WTC11 (cell line): ENCODE measurements around the gene LAMC3. TPM values are rescaled to one million over a fixed set of nuclear protein-coding genes. Genes with fewer than 3 reads are reported as not detected.

Source experiments
- ATAC-seq: fragments of 200-7000 bp; cut with Tn5 transposase; 2 replicates; pipeline ENCODE4 v1.10.0; 2021; ENCODE audit warnings: mild to moderate bottlenecking, moderate library complexity
- CTCF ChIA-PET: fragments of 300-600 bp; sonication (Branson Sonifier 250); formaldehyde crosslinking; loops from one replicate; lab custom pipeline; 2021; ENCODE audit warnings: antibody characterized with exemption; lab: Charles Lee
- POLR2A ChIA-PET: fragments of 350-600 bp; sonication (Branson Sonifier 250); formaldehyde crosslinking; loops from one replicate; lab custom pipeline; 2021; ENCODE audit warnings: antibody characterized with exemption; lab: Charles Lee
- DNase-seq: peaks from one replicate; pipeline ENCODE4 v3.0.0; 2021; ENCODE audit warnings: low spot score
- H3K27ac Mint-ChIP-seq: 2 replicates; pipeline ENCODE4 v1.8.0; 2021; ENCODE audit warnings: mixed read lengths
- H3K27me3 Mint-ChIP-seq: 2 replicates; pipeline ENCODE4 v1.8.0; 2021; ENCODE audit warnings: low read depth, mild to moderate bottlenecking, moderate library complexity, mixed read lengths
- H3K36me3 Mint-ChIP-seq: 2 replicates; pipeline ENCODE4 v1.8.0; 2021; ENCODE audit warnings: mixed read lengths
- H3K4me1 Mint-ChIP-seq: 2 replicates; pipeline ENCODE4 v1.8.0; 2022; ENCODE audit warnings: mixed read lengths
- H3K4me3 Mint-ChIP-seq: 2 replicates; pipeline ENCODE4 v1.8.0; 2021; ENCODE audit warnings: mild to moderate bottlenecking, moderate library complexity, mixed read lengths
- H3K9me3 Mint-ChIP-seq: 2 replicates; pipeline ENCODE4 v1.8.0; 2021; ENCODE audit warnings: mixed read lengths
- ATF1 ChIP-seq: sonication (generic); formaldehyde crosslinking; IDR thresholded peaks from 2 replicates; pipeline ENCODE4 v1.8.1; 2023; ENCODE audit warnings: mild to moderate bottlenecking, moderate library complexity, missing genetic modification reagents
- CBFB ChIP-seq: sonication (generic); formaldehyde crosslinking; IDR thresholded peaks from 2 replicates; pipeline ENCODE4 v1.8.1; 2022; ENCODE audit warnings: mild to moderate bottlenecking, low read depth, missing genetic modification reagents
- GABPB1 ChIP-seq: sonication (generic); formaldehyde crosslinking; IDR thresholded peaks from 2 replicates; pipeline ENCODE4 v1.8.1; 2023; ENCODE audit warnings: mild to moderate bottlenecking, missing genetic modification reagents
- MXD4 ChIP-seq: fragments of 250-450 bp; sonication (Bioruptor Pico); IDR thresholded peaks from 2 replicates; pipeline ENCODE4 v1.8.0; 2021; ENCODE audit warnings: mild to moderate bottlenecking, moderate library complexity, borderline replicate concordance
- MYBL2 ChIP-seq: sonication (generic); formaldehyde crosslinking; IDR thresholded peaks from 2 replicates; pipeline ENCODE4 v1.8.1; 2023; ENCODE audit warnings: mild to moderate bottlenecking, moderate library complexity, missing genetic modification reagents
- NFYB ChIP-seq: sonication (generic); formaldehyde crosslinking; conservative IDR thresholded peaks from 2 replicates; pipeline ENCODE4 v1.8.0; 2022; ENCODE audit warnings: low read depth, missing genetic modification reagents
- NR2C2 ChIP-seq: sonication (generic); formaldehyde crosslinking; IDR thresholded peaks from 2 replicates; pipeline ENCODE4 v1.8.0; 2022; ENCODE audit warnings: mild to moderate bottlenecking, missing genetic modification reagents
- RORB ChIP-seq: fragments of 250-450 bp; sonication (Bioruptor Pico); IDR thresholded peaks from 2 replicates; pipeline ENCODE4 v1.9.0; 2021; ENCODE audit warnings: mild to moderate bottlenecking
- SMAD3 ChIP-seq: sonication (generic); formaldehyde crosslinking; IDR thresholded peaks from 2 replicates; pipeline ENCODE4 v1.8.0; 2022; ENCODE audit warnings: missing genetic modification reagents, mild to moderate bottlenecking, borderline replicate concordance
- ZNF263 ChIP-seq: sonication (generic); formaldehyde crosslinking; IDR thresholded peaks from 2 replicates; pipeline ENCODE4 v1.8.1; 2022; ENCODE audit warnings: low read depth, mild to moderate bottlenecking, moderate library complexity, missing genetic modification reagents
- ZNF396 ChIP-seq: fragments of 250-450 bp; sonication (Bioruptor Pico); IDR thresholded peaks from 2 replicates; pipeline ENCODE4 v1.8.0; 2021; ENCODE audit warnings: mild to moderate bottlenecking, moderate library complexity, borderline replicate concordance
- total RNA-seq: library from RNA; stranded (reverse); gene quantifications from 3 replicates; pipeline ENCODE4 v1.2.3, GENCODE V29; 2021
- TF ChIP-seq, protein P1 (sequence below): sonication (generic); formaldehyde crosslinking; IDR thresholded peaks from 2 replicates; pipeline ENCODE4 v1.8.1; 2023; ENCODE audit warnings: mild to moderate bottlenecking, missing genetic modification reagents, moderate library complexity
- TF ChIP-seq, protein P2 (sequence below): sonication (generic); formaldehyde crosslinking; IDR thresholded peaks from 2 replicates; pipeline ENCODE4 v1.8.1; 2023; ENCODE audit warnings: mild to moderate bottlenecking, missing genetic modification reagents
- TF ChIP-seq, protein P3 (sequence below): sonication (generic); formaldehyde crosslinking; IDR thresholded peaks from 2 replicates; pipeline ENCODE4 v1.8.1; 2023; ENCODE audit warnings: mild to moderate bottlenecking, missing genetic modification reagents, moderate library complexity
- TF ChIP-seq, protein P4 (sequence below): fragments of 250-450 bp; sonication (Bioruptor Pico); IDR thresholded peaks from 2 replicates; pipeline ENCODE4 v2.1.2; 2022; ENCODE audit warnings: mild to moderate bottlenecking, moderate library complexity
- TF ChIP-seq, protein P5 (sequence below): fragments of 200-600 bp; IDR thresholded peaks from 2 replicates; pipeline ENCODE4 v1.8.0; 2022; ENCODE audit warnings: antibody characterized with exemption
- TF ChIP-seq, protein P6 (sequence below): fragments of 250-450 bp; sonication (Bioruptor Pico); IDR thresholded peaks from 2 replicates; pipeline ENCODE4 v1.8.0; 2021; ENCODE audit warnings: mild to moderate bottlenecking
- TF ChIP-seq, protein P7 (sequence below): sonication (generic); formaldehyde crosslinking; IDR thresholded peaks from 2 replicates; pipeline ENCODE4 v1.8.0; 2023; ENCODE audit warnings: missing genetic modification reagents
- TF ChIP-seq, protein P8 (sequence below): sonication (generic); formaldehyde crosslinking; IDR thresholded peaks from 2 replicates; pipeline ENCODE4 v1.8.1; 2023; ENCODE audit warnings: mild to moderate bottlenecking, moderate library complexity, missing genetic modification reagents
- TF ChIP-seq, protein P9 (sequence below): sonication (generic); formaldehyde crosslinking; IDR thresholded peaks from 2 replicates; pipeline ENCODE4 v1.8.0; 2022; ENCODE audit warnings: missing genetic modification reagents

The LAMC3 gene
- total RNA-seq, 1 experiment from 2014 or later = 50.9 TPM

DNA sequence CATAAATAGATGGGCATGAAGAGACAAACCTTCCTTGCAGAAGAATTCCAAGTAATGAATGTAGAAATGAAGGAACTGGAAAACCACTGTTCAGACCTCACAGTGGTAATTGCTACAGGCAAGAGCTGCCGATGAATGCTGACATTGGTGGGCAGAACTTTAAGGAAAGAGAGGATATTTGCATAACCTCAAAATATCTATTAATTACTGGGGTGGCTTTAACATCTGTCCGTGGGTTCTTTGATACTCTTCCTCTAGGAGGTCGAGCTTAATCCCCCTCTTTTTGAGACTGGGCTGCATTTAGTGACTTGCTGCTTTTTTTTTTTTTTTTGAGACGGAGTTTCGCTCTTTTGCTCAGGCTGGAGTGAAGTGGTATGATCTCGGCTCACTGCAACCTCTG is 34.7 kb downstream of the LAMC3 start:
- Mint-ChIP-seq H3K4me1 (no peaks in the 10 kb centered on the region), H3K27me3 (no peaks in the 10 kb centered on the region), H3K27ac (no peak overlapping the region), H3K9me3 (no peaks in the 10 kb centered on the region), H3K36me3 (peaks cover 10% of the 10 kb centered on the region; the same call in 1 of the 2 replicates), H3K4me3 (no peak overlapping the region)
- CTCF ChIA-PET = interaction anchor here (0.6 to 1.1 kb wide), 3 partner anchors 25 to 281 kb away, joined by 3 to 4 read pairs (median 3); no protein-coding TSS in a partner anchor
- ATAC-seq (no peak), DNase-seq (no peak)
- TF ChIP-seq CBFB (CRISPR knock-in tag) = no peak
- TF ChIP-seq, protein P1, sequence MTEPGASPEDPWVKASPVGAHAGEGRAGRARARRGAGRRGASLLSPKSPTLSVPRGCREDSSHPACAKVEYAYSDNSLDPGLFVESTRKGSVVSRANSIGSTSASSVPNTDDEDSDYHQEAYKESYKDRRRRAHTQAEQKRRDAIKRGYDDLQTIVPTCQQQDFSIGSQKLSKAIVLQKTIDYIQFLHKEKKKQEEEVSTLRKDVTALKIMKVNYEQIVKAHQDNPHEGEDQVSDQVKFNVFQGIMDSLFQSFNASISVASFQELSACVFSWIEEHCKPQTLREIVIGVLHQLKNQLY = no peak
- no peak for TF ChIP-seq NR2C2 (CRISPR knock-in tag)
- TF ChIP-seq SMAD3 (CRISPR knock-in tag) = no peak
- no peak for TF ChIP-seq ZNF396
- TF ChIP-seq, protein P2, sequence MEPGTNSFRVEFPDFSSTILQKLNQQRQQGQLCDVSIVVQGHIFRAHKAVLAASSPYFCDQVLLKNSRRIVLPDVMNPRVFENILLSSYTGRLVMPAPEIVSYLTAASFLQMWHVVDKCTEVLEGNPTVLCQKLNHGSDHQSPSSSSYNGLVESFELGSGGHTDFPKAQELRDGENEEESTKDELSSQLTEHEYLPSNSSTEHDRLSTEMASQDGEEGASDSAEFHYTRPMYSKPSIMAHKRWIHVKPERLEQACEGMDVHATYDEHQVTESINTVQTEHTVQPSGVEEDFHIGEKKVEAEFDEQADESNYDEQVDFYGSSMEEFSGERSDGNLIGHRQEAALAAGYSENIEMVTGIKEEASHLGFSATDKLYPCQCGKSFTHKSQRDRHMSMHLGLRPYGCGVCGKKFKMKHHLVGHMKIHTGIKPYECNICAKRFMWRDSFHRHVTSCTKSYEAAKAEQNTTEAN (CRISPR knock-in tag) = no peak
- no peak for TF ChIP-seq MYBL2 (CRISPR knock-in tag)
- no peak for TF ChIP-seq MXD4
- TF ChIP-seq NFYB (CRISPR knock-in tag) = no peak
- TF ChIP-seq, protein P3, sequence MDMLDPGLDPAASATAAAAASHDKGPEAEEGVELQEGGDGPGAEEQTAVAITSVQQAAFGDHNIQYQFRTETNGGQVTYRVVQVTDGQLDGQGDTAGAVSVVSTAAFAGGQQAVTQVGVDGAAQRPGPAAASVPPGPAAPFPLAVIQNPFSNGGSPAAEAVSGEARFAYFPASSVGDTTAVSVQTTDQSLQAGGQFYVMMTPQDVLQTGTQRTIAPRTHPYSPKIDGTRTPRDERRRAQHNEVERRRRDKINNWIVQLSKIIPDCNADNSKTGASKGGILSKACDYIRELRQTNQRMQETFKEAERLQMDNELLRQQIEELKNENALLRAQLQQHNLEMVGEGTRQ = no peak
- TF ChIP-seq, protein P4, sequence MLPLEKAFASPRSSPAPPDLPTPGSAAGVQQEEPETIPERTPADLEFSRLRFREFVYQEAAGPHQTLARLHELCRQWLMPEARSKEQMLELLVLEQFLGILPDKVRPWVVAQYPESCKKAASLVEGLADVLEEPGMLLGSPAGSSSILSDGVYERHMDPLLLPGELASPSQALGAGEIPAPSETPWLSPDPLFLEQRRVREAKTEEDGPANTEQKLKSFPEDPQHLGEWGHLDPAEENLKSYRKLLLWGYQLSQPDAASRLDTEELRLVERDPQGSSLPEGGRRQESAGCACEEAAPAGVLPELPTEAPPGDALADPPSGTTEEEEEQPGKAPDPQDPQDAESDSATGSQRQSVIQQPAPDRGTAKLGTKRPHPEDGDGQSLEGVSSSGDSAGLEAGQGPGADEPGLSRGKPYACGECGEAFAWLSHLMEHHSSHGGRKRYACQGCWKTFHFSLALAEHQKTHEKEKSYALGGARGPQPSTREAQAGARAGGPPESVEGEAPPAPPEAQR (CRISPR knock-in tag) = no peak
- no peak for TF ChIP-seq ATF1 (CRISPR knock-in tag)
- TF ChIP-seq, protein P5, sequence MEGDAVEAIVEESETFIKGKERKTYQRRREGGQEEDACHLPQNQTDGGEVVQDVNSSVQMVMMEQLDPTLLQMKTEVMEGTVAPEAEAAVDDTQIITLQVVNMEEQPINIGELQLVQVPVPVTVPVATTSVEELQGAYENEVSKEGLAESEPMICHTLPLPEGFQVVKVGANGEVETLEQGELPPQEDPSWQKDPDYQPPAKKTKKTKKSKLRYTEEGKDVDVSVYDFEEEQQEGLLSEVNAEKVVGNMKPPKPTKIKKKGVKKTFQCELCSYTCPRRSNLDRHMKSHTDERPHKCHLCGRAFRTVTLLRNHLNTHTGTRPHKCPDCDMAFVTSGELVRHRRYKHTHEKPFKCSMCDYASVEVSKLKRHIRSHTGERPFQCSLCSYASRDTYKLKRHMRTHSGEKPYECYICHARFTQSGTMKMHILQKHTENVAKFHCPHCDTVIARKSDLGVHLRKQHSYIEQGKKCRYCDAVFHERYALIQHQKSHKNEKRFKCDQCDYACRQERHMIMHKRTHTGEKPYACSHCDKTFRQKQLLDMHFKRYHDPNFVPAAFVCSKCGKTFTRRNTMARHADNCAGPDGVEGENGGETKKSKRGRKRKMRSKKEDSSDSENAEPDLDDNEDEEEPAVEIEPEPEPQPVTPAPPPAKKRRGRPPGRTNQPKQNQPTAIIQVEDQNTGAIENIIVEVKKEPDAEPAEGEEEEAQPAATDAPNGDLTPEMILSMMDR = no peak
- TF ChIP-seq GABPB1 = no peak
- TF ChIP-seq, protein P6, sequence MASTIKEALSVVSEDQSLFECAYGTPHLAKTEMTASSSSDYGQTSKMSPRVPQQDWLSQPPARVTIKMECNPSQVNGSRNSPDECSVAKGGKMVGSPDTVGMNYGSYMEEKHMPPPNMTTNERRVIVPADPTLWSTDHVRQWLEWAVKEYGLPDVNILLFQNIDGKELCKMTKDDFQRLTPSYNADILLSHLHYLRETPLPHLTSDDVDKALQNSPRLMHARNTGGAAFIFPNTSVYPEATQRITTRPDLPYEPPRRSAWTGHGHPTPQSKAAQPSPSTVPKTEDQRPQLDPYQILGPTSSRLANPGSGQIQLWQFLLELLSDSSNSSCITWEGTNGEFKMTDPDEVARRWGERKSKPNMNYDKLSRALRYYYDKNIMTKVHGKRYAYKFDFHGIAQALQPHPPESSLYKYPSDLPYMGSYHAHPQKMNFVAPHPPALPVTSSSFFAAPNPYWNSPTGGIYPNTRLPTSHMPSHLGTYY = no peak
- TF ChIP-seq, protein P7, sequence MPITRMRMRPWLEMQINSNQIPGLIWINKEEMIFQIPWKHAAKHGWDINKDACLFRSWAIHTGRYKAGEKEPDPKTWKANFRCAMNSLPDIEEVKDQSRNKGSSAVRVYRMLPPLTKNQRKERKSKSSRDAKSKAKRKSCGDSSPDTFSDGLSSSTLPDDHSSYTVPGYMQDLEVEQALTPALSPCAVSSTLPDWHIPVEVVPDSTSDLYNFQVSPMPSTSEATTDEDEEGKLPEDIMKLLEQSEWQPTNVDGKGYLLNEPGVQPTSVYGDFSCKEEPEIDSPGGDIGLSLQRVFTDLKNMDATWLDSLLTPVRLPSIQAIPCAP (CRISPR knock-in tag) = no peak
- TF ChIP-seq RORB (CRISPR knock-in tag) = no peak
- TF ChIP-seq, protein P8, sequence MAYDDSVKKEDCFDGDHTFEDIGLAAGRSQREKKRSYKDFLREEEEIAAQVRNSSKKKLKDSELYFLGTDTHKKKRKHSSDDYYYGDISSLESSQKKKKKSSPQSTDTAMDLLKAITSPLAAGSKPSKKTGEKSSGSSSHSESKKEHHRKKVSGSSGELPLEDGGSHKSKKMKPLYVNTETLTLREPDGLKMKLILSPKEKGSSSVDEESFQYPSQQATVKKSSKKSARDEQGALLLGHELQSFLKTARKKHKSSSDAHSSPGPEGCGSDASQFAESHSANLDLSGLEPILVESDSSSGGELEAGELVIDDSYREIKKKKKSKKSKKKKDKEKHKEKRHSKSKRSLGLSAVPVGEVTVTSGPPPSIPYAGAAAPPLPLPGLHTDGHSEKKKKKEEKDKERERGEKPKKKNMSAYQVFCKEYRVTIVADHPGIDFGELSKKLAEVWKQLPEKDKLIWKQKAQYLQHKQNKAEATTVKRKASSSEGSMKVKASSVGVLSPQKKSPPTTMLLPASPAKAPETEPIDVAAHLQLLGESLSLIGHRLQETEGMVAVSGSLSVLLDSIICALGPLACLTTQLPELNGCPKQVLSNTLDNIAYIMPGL = no peak
- TF ChIP-seq ZNF263 (CRISPR knock-in tag) = no peak
- TF ChIP-seq, protein P9, sequence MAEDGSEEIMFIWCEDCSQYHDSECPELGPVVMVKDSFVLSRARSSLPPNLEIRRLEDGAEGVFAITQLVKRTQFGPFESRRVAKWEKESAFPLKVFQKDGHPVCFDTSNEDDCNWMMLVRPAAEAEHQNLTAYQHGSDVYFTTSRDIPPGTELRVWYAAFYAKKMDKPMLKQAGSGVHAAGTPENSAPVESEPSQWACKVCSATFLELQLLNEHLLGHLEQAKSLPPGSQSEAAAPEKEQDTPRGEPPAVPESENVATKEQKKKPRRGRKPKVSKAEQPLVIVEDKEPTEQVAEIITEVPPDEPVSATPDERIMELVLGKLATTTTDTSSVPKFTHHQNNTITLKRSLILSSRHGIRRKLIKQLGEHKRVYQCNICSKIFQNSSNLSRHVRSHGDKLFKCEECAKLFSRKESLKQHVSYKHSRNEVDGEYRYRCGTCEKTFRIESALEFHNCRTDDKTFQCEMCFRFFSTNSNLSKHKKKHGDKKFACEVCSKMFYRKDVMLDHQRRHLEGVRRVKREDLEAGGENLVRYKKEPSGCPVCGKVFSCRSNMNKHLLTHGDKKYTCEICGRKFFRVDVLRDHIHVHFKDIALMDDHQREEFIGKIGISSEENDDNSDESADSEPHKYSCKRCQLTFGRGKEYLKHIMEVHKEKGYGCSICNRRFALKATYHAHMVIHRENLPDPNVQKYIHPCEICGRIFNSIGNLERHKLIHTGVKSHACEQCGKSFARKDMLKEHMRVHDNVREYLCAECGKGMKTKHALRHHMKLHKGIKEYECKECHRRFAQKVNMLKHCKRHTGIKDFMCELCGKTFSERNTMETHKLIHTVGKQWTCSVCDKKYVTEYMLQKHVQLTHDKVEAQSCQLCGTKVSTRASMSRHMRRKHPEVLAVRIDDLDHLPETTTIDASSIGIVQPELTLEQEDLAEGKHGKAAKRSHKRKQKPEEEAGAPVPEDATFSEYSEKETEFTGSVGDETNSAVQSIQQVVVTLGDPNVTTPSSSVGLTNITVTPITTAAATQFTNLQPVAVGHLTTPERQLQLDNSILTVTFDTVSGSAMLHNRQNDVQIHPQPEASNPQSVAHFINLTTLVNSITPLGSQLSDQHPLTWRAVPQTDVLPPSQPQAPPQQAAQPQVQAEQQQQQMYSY = no peak
- POLR2A ChIA-PET = no interaction called here
